UCSD-AML1 (cell line): ENCODE measurements around the gene UNC5B.
"Not testable (repeated sequence)": the region's sequence is repeated elsewhere in the genome, so short reads cannot be mapped to it uniquely, and the experiment has no call there.

ENCODE experiments used
- DNase-seq: peaks from one replicate; lab custom pipeline; 2025; ENCODE audit not compliant: unreplicated experiment; lab: John Stamatoyannopoulos, UW

Gene UNC5B

GRCh38 chr10:71294091-71294561 lies 81.8 kb downstream of the UNC5B start:
- DNase-seq = no peak

GRCh38 chr10:71294856-71295255 lies 82.5 kb downstream of the UNC5B start:
- no peak for DNase-seq

- DNase-seq = no peak
Measured at GRCh38 chr10:71295641-71296040, 83.3 kb downstream of the UNC5B start.

DNA sequence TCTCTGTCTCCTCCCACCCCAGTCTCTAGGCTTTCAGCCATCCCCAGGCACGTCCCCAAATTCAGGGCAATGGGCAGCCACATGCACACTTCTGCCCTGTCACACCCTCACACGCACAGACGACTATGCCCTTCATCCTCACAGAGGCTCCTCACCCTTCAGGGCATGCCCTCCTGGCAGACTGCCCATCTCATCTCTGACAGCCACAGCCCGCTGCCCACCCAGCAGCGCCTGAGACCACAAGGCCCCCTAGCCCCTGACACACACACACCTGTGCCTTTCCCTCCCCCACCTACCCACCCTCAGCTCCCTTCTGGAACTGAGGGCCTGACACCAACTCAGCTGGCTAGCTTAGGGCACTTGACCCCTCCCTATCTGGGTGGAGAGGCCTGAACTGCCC lies 83.7 kb downstream of the UNC5B start:
- DNase-seq = no peak

DNA sequence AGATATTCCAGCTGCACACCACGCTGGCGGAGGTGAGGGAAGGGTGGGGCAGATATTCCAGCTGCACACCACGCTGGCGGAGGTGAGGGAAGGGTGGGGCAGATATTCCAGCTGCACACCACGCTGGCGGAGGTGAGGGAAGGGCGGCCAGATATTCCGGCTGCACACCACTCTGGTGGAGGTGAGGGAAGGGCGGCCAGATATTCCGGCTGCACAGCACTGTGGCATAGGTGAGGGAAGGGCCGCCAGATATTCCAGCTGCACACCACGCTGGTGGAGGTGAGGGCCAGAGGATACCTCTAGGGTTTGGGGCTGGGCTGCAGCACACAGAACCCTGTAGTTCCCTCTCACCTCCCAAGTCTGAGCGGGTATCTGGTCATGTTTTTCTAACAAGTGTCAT lies 84.4 kb downstream of the UNC5B start:
- not testable (repeated sequence) for DNase-seq

DNA sequence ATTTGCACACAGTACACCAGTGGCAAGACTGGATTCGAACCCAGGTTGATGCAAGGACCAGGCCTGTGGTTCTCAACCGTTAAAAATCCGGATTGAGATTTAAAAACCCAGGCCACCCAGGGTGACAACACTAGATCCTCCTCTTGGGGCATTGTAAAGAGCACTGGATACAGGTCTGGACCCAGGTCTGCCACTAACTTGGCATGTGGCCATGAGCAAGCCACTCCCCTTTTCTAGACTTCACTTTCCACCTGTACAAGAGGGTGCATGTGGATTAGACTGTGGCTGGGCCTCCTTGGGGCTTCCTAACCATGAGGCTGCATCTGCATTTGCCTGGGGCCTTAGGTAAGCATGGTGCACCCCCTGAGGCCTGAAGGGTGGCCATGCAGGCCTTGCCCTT lies 85.0 kb downstream of the UNC5B start:
- no peak for DNase-seq

DNA sequence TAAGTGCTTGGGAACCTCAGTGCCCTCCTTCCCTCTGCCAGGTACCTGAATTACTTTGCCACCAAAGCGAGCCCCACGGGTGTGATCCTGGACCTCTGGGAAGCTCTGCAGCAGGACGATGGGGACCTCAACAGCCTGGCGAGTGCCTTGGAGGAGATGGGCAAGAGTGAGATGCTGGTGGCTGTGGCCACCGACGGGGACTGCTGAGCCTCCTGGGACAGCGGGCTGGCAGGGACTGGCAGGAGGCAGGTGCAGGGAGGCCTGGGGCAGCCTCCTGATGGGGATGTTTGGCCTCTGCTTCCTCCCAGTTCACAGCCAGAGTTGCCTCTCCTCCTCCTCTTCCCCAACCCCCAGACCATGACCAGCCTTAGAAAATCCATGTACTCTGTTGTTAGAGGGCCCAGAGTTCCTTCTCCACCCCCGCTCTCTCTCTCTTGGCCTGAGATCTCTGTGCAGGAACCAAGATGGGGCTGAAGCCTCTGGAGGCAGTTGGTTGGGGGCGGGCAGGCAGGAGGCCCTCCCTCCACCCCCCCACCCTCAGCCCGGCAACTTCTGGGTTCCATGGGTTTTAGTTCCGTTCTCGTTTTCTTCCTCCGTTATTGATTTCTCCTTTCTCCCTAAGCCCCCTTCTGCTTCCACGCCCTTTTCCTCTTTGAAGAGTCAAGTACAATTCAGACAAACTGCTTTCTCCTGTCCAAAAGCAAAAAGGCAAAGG lies 86.9 kb downstream of the UNC5B start:
- DNase-seq = peak; percentile 52

- DNase-seq = no peak
Measured at GRCh38 chr10:71300555-71301370, 88.4 kb downstream of the UNC5B start.

DNA sequence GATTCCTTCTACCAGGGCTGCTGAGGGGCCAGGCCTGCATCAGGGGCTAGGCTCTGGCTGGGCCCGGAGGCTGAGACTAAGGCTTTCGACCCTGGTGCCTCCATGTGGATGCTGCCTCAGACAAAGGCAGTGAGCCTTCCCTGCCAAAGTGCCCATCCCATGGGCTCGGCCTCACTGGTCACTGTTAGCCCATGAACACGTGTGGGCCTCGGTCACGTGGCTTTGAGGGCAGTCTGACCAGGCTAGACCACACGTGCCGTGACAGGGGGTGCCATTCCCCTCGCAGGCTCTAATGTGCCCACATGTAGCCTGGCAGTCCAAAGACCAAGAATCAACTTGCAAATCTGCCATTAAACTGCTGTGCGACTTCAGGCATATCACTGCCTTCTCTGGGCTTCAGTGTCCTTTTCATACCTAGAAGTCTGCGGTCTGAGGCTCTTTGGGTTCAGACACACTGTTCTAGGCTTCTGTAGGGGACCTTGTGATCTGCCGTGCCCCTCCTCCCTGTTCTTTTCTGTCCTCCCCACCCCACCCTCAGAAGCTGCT lies 89.1 kb downstream of the UNC5B start:
- no peak for DNase-seq

DNA sequence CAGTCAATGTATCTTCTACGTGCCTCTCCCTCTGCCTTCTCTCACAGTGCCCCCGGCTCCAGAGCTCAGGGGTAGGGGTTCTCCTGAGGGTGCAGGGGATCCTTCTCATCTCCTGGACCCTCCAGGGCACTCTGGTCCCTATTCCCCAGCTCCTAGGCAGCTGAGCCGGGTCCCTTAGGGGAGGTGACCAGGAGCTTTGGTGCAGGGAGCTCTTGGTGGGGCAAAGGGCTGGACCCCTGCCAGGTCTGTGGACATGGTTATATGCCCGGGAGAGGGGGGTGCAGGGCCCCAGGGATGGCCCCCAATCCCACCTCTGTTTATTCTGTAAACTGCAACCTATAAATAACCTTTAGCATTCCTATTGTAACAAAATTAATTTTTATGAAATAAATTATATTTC lies 90.1 kb downstream of the UNC5B start:
- no peak for DNase-seq

- peak; percentile 25 for DNase-seq
Measured at GRCh38 chr10:71302874-71303568, 90.7 kb downstream of the UNC5B start.

DNA sequence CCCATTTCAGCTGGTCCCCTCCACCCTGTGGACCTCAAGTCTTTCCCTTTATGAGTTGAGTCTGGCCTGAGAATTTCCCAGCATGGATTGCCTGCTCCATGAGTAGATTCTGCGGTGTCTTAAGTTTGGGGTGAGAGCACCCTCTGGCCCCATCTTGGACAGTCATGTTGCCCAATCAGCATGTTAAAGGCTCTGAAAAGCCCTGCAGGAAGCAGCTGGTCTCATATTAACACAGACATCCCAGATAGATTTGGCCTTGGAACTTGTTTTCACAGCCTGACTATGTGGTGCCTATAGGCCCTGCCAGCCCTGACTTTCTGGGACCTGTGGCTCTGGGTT lies 91.2 kb downstream of the UNC5B start:
- no peak for DNase-seq

DNA sequence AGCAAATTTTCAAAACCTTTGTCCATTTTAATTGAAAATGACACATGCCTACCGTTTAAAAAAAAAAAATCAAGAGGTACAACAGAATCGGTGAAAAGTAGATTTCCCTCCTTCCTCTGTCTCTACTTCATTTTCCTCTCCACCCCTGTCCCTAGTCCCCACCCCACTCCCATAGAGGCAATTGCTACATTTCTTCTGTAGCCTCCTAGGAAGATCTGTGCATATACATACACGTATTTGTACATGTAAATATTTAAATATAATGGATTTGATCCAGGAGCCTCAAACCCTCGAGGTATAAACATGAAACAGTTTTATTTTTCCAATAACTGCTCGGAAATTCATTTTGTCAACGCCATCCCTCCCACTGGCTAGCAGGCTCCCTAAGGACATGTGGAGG lies 92.5 kb downstream of the UNC5B start:
- no peak for DNase-seq

- DNase-seq = no peak
Measured at GRCh38 chr10:71306979-71307378, 94.6 kb downstream of the UNC5B start.

DNA sequence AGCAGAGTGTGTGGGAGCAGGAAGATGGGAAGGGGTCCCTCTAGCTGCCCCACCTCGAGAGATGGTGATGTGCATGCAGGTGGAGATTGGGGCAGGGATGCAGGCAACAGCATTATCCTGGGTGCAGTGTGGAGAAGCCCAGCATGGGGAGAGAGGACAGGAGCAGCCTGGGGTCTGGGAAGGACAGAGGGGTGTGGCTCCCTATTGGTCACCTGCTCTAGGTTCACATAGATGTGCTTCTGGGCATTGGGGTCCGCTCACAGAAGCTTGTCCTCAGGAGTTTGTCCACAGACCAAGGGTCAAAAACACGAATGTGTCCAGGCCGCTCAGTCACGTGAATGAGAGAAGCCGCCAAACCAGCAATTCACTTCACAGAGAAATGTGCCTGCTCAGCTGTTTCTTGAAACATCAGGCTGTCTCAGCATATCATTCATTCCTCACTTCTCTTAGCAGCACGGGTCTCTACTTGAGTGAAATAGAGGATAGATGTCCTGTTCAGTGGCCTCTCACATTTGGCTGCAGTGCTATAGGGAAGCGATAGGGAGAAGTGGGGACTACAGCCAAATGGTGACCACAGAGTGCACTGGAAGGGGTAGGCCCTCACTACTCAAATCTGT lies 95.2 kb downstream of the UNC5B start:
- no peak for DNase-seq

- no peak for DNase-seq
Measured at GRCh38 chr10:71308244-71308643, 95.9 kb downstream of the UNC5B start.

GRCh38 chr10:71308985-71309384 lies 96.6 kb downstream of the UNC5B start:
- no peak for DNase-seq

DNA sequence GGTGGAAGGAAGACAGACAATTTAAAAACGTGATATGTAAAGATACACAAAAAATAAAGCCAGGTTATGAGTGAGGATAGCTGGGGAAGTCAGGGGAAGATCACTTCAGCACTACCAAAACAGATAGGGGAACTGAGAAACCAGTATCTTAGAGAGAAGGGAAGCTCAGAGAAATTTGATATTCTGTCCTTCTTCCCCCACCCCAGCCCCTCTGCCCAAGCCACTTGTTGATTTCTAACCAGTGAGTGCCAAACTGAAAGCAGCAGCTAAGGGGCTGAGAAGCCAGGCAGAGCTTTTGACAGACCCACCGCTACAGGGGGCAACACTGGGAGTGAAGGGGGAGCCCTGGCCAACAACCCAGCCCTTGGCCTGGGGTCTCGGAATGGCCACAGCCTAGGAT lies 97.5 kb downstream of the UNC5B start:
- no peak for DNase-seq

DNA sequence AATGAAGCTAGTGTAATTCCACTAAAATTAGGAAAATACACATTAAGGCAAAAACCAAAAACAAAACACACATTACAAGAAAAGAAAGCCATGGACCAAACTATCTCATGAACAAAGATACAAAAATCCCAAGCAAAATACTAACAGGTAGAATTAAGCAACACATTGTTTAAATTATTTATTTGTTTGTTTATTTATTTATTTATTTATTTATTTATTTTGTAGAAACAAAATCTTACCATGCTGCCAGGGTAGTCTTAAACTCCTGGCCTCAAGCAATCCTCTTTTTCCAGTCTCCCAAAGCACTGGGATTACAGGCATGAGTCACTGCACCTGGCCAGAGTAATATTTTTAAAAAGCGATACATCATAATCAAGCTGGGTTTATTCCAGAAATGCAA lies 99.8 kb downstream of the UNC5B start:
- DNase-seq = no peak

GRCh38 chr10:71312811-71313789 lies 100.7 kb downstream of the UNC5B start:
- DNase-seq = no peak
